ENCODE results near the gene PPP1R26.

GRCh38 chr9:135533113-135533512 is 53.5 kb downstream of the PPP1R26 start:
- TF ChIP-seq POLR2A (IDR thresholded peaks at IDR 0.05; ENCODE audit: extremely low read depth, insufficient read length): no peak
- no peak for TF ChIP-seq CTCF (IDR thresholded peaks at IDR 0.05; ENCODE audit: low read depth, low read length)
- no peak for TF ChIP-seq MYC (IDR thresholded peaks at IDR 0.05; ENCODE audit: low read depth, low read length)

All from NB4 (cell line).